NT2/D1 (cell line): ENCODE data around the gene MSI1.

Experiments
- SUZ12 ChIP-seq: IDR thresholded peaks from 2 replicates; pipeline ENCODE4 v1.6.1; 2011; ENCODE audit not compliant: insufficient read length, insufficient read depth; ENCODE audit errors: extremely low read depth
- YY1 ChIP-seq: IDR thresholded peaks from 2 replicates; pipeline ENCODE4 v1.6.1; 2011; ENCODE audit not compliant: insufficient read length, insufficient read depth
- ZNF274 ChIP-seq: IDR thresholded peaks from 2 replicates; pipeline ENCODE4 v1.6.1; 2011; ENCODE audit warnings: mild to moderate bottlenecking, low read depth, low read length

GRCh38 chr12:120373683-120374082 lies 4.7 kb upstream of the MSI1 start:
- TF ChIP-seq ZNF274 (no peak), SUZ12 (no peak), YY1 (no peak)
